OCI-LY7 (cell line): ENCODE results near the gene AMBN. TPM values are rescaled to one million over a fixed set of nuclear protein-coding genes. Genes with fewer than 3 reads are reported as not detected.
A peak's percentile ranks its signal among the peaks of the same experiment; 100 is the strongest.

Experiments
- BruUV-seq: library from RNA; stranded (reverse); fragments of 400-500 nt; replicated peaks from 2 replicates; lab custom pipeline; 2021; lab: Mats Ljungman, UMichigan
- CTCF ChIA-PET: fragments of 300-600 bp; sonication (Branson Sonifier 250); formaldehyde crosslinking; loops from one replicate; lab custom pipeline; 2022; ENCODE audit warnings: antibody characterized with exemption; ENCODE audit not compliant: unreplicated experiment; lab: Charles Lee
- POLR2A ChIA-PET: fragments of 300-600 bp; sonication (Branson Sonifier 250); formaldehyde crosslinking; loops from one replicate; lab custom pipeline; 2022; ENCODE audit warnings: antibody characterized with exemption; lab: Charles Lee
- DNase-seq: peaks from one replicate; pipeline ENCODE4 v3.0.0-alpha.2; 2015; ENCODE audit warnings: low spot score
- H2AFZ ChIP-seq: fragments of 200-600 bp; sonication (generic), shearing (Covaris generic); 2 replicates; pipeline ENCODE4 v1.6.1; 2014; ENCODE audit warnings: mild to moderate bottlenecking, antibody characterized with exemption, low read length, moderate library complexity
- H3K27ac ChIP-seq: fragments of 200-600 bp; sonication (generic); 2 replicates; pipeline ENCODE4 v1.5.1; 2014; ENCODE audit warnings: mixed run types, low read depth, mild to moderate bottlenecking, moderate library complexity, low read length, inconsistent platforms; ENCODE audit not compliant: poor library complexity, severe bottlenecking
- H3K36me3 ChIP-seq: fragments of 200-600 bp; sonication (generic); 2 replicates; pipeline ENCODE4 v1.6.1; 2014; ENCODE audit warnings: mild to moderate bottlenecking, antibody characterized with exemption, low read length, moderate library complexity, mixed read lengths; ENCODE audit not compliant: insufficient read depth
- H3K4me1 ChIP-seq: fragments of 200-600 bp; sonication (generic); 2 replicates; pipeline ENCODE4 v1.5.1; 2014; ENCODE audit warnings: mild to moderate bottlenecking, low read length; ENCODE audit not compliant: insufficient read depth, poor library complexity, severe bottlenecking
- H3K4me2 ChIP-seq: fragments of 200-600 bp; sonication (generic); 2 replicates; pipeline ENCODE4 v1.6.1; 2014; ENCODE audit warnings: mild to moderate bottlenecking, low read length
- H3K4me3 ChIP-seq: fragments of 200-600 bp; sonication (generic); 2 replicates; pipeline ENCODE4 v1.5.1; 2014; ENCODE audit warnings: mild to moderate bottlenecking, low read depth, low read length; ENCODE audit not compliant: poor library complexity, severe bottlenecking
- H3K79me2 ChIP-seq: fragments of 200-600 bp; sonication (generic); 2 replicates; pipeline ENCODE4 v1.6.1; 2016; ENCODE audit warnings: low read depth, mild to moderate bottlenecking, low read length, moderate library complexity, mixed read lengths; ENCODE audit not compliant: insufficient read depth
- H3K9me2 ChIP-seq: fragments of 200-600 bp; sonication (generic); 2 replicates; pipeline ENCODE4 v1.6.1; 2016; ENCODE audit warnings: mild to moderate bottlenecking, low read length, mixed read lengths; ENCODE audit not compliant: insufficient read depth
- H3K9me3 ChIP-seq: fragments of 200-600 bp; sonication (generic); 2 replicates; pipeline ENCODE4 v1.6.1; 2014; ENCODE audit warnings: mild to moderate bottlenecking, mixed run types, low read length, mixed read lengths
- H4K20me1 ChIP-seq: fragments of 200-600 bp; sonication (generic); 2 replicates; pipeline ENCODE4 v1.6.1; 2014; ENCODE audit warnings: mild to moderate bottlenecking, antibody characterized with exemption, low read length, moderate library complexity, mixed read lengths; ENCODE audit not compliant: insufficient read depth
- CTCF ChIP-seq: fragments of 200-600 bp; sonication (generic); conservative IDR thresholded peaks from 2 replicates; pipeline ENCODE4 v1.5.1; 2014; ENCODE audit warnings: mild to moderate bottlenecking, antibody characterized with exemption, low read length, moderate library complexity, mixed read lengths
- EZH2phosphoT487 ChIP-seq: fragments of 200-600 bp; sonication (generic); IDR thresholded peaks from 2 replicates; pipeline ENCODE4 v1.6.1; 2018; ENCODE audit warnings: low read depth, borderline replicate concordance, mild to moderate bottlenecking, mixed run types, antibody characterized with exemption, low read length, moderate library complexity, mixed read lengths
- intact Hi-C: fragments of 100-400 bp; cut with micrococcal nuclease; formaldehyde crosslinking; loops from one replicate; pipeline ENCODE4 v1.10.0; 2022; ENCODE audit not compliant: unreplicated experiment
- total RNA-seq, 2 experiments: library from RNA; depleted of rRNA in 1 of 2; stranded (reverse); fragments of >200 nt in 1 of 2; shearing (Covaris generic) in 1 of 2; gene quantifications; 2 replicates each; pipeline ENCODE4 v1.2.3, GENCODE V29; 2014 to 2022

Gene AMBN
- total RNA-seq, 2 experiments from 2014 or later: not detected

GRCh38 chr4:70613306-70614183 is 21.5 kb downstream of the AMBN start:
- Histone ChIP-seq H2AFZ (peak overlapping the region; percentile 81), H3K36me3 (no peaks in the 10 kb centered on the region), H3K4me3 (peak overlapping the region; percentile 34), H3K4me1 (peaks cover 20% of the 10 kb centered on the region), H4K20me1 (no peaks in the 10 kb centered on the region), H3K27ac (no peak overlapping the region), H3K9me2 (no peaks in the 10 kb centered on the region), H3K79me2 (no peaks in the 10 kb centered on the region), H3K9me3 (no peaks in the 10 kb centered on the region), H3K4me2 (peak overlapping the region; percentile 68)
- ChIA-PET CTCF (interaction anchor here (0.8 to 1.5 kb wide), 3 partner anchors 10 to 122 kb away, joined by 3 to 6 read pairs (median 3); no protein-coding TSS in a partner anchor), POLR2A (interaction anchor here (1.0 to 2.9 kb wide), 7 partner anchors 11 to 122 kb away, joined by 3 to 11 read pairs (median 5); partner anchors contain the start of gene UTP3)
- TF ChIP-seq CTCF (no peak), EZH2phosphoT487 (no peak)
- no TSS peak for BruUV-seq
- intact Hi-C loops: no loop called here
- DNase-seq: peak; percentile 47

- intact Hi-C loops: no loop called here
- no peak for TF ChIP-seq CTCF
- no peak for TF ChIP-seq EZH2phosphoT487
- no peaks in the 10 kb centered on the region for H4K20me1 ChIP-seq
- peak overlapping the region; percentile 68 for H3K4me2 ChIP-seq
- POLR2A ChIA-PET: interaction anchor here (0.6 to 2.9 kb wide), 9 partner anchors 10 to 1396 kb away, joined by 3 to 11 read pairs (median 4); partner anchors contain the start of gene UTP3
- no TSS peak for BruUV-seq
- H3K36me3 ChIP-seq: 0 out of 2 replicates have a peak, but pooled peaks cover under 1% of the 10 kb centered on the region
- no peaks in the 10 kb centered on the region for H3K79me2 ChIP-seq
- H3K9me2 ChIP-seq: no peaks in the 10 kb centered on the region
- H3K4me1 ChIP-seq: peaks cover 20% of the 10 kb centered on the region
- peak; percentile 29 for DNase-seq
- H2AFZ ChIP-seq: peak overlapping the region; percentile 81
- peak overlapping the region; percentile 34 for H3K4me3 ChIP-seq
- no peaks in the 10 kb centered on the region for H3K9me3 ChIP-seq
- H3K27ac ChIP-seq: no peak overlapping the region
- CTCF ChIA-PET: interaction anchor here (0.8 to 1.5 kb wide), 4 partner anchors 10 to 122 kb away, joined by 3 to 6 read pairs (median 4); no protein-coding TSS in a partner anchor
These were observed 22.1 kb downstream of the AMBN start for GRCh38 chr4:70614184-70614555.
